HG03457 (cell line): ENCODE data around the gene HEPACAM.

Experiments used
- ATAC-seq: cut with Tn5 transposase; IDR thresholded peaks from one replicate; pipeline ENCODE4 v1.9.1; 2021; ENCODE audit warnings: moderate number of reproducible peaks; ENCODE audit not compliant: unreplicated experiment

Gene HEPACAM

GRCh38 chr11:124870430-124870829 is 65.4 kb downstream of the HEPACAM start:
- ATAC-seq, result no peak

GRCh38 chr11:124869856-124870387 is 65.9 kb downstream of the HEPACAM start:
- ATAC-seq, result no peak

- ATAC-seq, result no peak
Observed at GRCh38 chr11:124869331-124869730, 66.5 kb downstream of the HEPACAM start.
